VCaP (cell line): ENCODE measurements around the gene ADGRF1.
"Not testable (repeated sequence)": the region's sequence is repeated elsewhere in the genome, so short reads cannot be mapped to it uniquely, and the experiment has no call there.

Source experiments
- H3K27ac ChIP-seq: fragments of 450-650 bp; 2 replicates; pipeline ENCODE4 v1.5.1; 2017
- CTCF ChIP-seq: fragments of 450-650 bp; conservative IDR thresholded peaks from 2 replicates; pipeline ENCODE4 v1.5.1; 2017; ENCODE audit warnings: mild to moderate bottlenecking, moderate library complexity

Gene ADGRF1

DNA sequence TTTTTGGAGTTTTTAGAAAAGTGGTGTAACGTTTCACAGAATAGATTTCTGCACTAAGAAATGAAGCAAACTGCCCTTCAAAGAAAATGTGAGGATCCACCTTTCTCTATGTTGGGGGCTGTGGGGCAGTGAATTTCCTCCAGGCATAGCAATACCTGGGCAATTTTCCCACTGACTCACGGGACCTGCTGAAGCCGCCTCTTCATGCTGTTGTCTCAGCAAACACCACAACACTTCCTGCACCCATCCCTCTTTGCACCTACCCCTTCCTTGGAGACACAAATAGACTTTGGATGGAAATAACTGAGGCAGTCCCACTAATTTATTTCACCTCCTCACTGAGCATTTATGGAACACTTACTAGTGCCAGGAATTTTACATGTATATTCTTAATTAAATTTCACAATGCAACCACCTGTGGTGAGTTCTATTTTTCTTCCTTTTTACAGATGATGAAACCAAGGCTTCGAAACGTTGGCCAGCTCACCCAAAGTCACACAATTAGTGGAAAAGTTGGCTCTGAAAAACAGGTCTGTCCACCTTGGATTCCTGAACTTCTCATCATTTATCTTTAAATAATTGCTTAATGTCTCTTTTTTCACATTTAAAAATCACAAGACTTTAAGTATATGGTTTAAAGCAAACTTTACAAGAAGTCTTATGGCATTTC, 17.2 kb upstream of the ADGRF1 start:
- TF ChIP-seq CTCF: no peak
- no peak overlapping the region for H3K27ac ChIP-seq

DNA sequence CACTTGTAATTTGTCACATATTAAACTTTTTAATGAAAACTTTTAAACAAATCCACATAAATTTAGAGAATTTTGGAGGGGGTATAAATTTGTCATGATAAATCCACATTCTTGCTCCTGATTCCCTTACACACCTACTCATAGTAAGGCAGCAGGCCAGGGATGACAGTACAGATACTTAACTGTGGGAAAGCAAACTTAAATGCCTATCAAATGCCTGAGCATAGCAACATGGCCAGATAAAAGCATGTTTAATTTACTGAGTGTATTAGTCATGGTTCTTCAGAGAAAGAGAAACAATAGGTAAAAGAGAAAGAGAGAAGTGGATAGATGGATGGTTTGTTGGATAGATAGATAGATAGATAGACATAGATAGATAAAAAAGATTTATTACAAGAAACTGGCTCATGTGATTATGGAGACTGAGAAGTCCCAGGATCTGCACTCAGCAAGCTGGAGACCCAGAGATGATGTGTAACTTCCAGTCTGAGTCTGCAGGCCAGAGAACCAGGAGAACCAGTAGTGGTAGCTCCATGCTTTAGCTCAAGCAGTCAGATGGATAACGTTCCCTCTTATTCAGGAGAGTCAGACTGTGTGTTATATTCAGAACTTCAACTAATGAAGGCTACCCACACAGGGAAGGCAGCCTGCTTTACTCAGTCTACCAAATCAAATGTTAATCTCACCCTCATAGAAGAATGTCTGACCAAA, 15.9 kb upstream of the ADGRF1 start:
- TF ChIP-seq CTCF: no peak

GRCh38 chr6:47056832-47057231, 14.7 kb upstream of the ADGRF1 start:
- TF ChIP-seq CTCF: no peak
- no peak overlapping the region for H3K27ac ChIP-seq

More for the DNA sequence above, 15.9 kb upstream of the ADGRF1 start:
- no peak overlapping the region for H3K27ac ChIP-seq

DNA sequence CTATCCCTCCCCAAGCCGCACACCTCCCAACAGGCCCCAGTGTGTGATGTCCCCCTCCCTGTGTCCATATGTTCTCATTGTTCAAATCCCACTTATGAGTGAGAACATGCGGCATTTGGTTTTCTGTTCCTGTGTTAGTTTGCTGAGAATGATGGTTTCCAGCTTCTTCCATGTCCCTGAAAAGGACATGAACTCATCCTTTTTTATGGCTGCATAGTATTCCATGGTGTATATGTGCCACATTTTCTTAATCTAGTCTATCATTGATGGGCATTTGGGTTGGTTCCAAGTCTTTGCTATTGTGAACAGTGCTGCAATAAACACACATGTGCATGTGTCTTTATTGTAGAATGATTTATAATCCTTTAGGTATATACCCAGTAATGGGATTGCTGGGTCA, 12.2 kb upstream of the ADGRF1 start:
- H3K27ac ChIP-seq: not testable (repeated sequence)

- no peak for TF ChIP-seq CTCF
- no peak overlapping the region for H3K27ac ChIP-seq
Observed at GRCh38 chr6:47048638-47049037, 6.5 kb upstream of the ADGRF1 start.

GRCh38 chr6:47047479-47048407, 5.6 kb upstream of the ADGRF1 start:
- H3K27ac ChIP-seq: peak overlapping the region; percentile 68
- peak; percentile 79 for TF ChIP-seq CTCF

DNA sequence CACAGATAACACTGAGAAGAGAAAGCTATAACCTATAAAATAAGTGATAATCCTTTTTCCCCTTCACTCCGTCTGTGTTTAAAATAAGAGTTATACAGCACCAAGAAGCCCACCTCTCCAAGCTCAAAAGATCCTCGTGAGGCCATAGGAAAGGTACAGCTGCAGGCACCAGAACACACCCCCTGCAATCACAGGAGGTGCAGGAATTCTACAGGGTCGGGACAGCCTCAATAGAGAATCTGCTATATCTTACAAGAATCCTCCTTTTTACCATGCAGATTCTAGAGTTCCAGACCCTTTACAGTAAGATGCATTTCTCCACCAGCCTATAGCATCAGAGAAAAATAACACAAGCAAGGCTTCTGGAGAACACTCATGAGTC, 5.0 kb upstream of the ADGRF1 start:
- TF ChIP-seq CTCF: no peak
- peak overlapping the region; percentile 68 for H3K27ac ChIP-seq
